Spinal cord (tissue), 10 donors: ENCODE measurements around the gene AJM1. TPM values are rescaled to one million over a fixed set of nuclear protein-coding genes. Genes with fewer than 3 reads are reported as not detected.
"Not testable (repeated sequence)": the region's sequence is repeated elsewhere in the genome, so short reads cannot be mapped to it uniquely, and the experiment has no call there.

Experiments
- DNase-seq, 6 donors: peaks; one replicate each; pipeline versions ENCODE4 v3.0.0 to v3.0.0-alpha.2; 2013 to 2015; ENCODE audit warnings: low spot score in 6 of 6, low read depth in 4 of 6
- H3K27ac ChIP-seq: one replicate; pipeline ENCODE4 v1.5.1; 2013; ENCODE audit warnings: low read depth, low read length, control low read depth
- H3K27me3 ChIP-seq: one replicate; pipeline ENCODE4 v1.6.1; 2013; ENCODE audit warnings: low read length; ENCODE audit not compliant: control insufficient read depth, insufficient read depth
- H3K36me3 ChIP-seq: one replicate; pipeline ENCODE4 v1.6.1; 2013; ENCODE audit warnings: low read length; ENCODE audit not compliant: control insufficient read depth, insufficient read depth
- H3K4me1 ChIP-seq: one replicate; pipeline ENCODE4 v1.6.1; 2013; ENCODE audit warnings: low read length; ENCODE audit not compliant: control insufficient read depth, insufficient read depth
- H3K4me3 ChIP-seq: one replicate; pipeline ENCODE4 v1.5.1; 2013; ENCODE audit warnings: low read depth, low read length, control low read depth
- H3K9me3 ChIP-seq: one replicate; pipeline ENCODE4 v1.6.1; 2013; ENCODE audit warnings: low read length; ENCODE audit not compliant: control insufficient read depth, insufficient read depth
- WGBS: methylation state at CpG from one replicate; pipeline ENCODE4 v1.1.5; 2013; ENCODE audit warnings: missing lambda C conversion rate; ENCODE audit not compliant: insufficient coverage; 5-methylcytosine and 5-hydroxymethylcytosine counted together
- long read RNA-seq, 4 donors: transcript quantifications; one replicate each; lab custom pipeline, GENCODE V29; 2026
- polyA plus RNA-seq, 2 donors: library from polyadenylated mRNA; unstranded; fragments of 120-200 nt; gene quantifications; one replicate each; pipeline ENCODE4 v1.2.1, GENCODE V29; 2013; ENCODE audit not compliant: insufficient read length in 2 of 2
- total RNA-seq, 2 donors: library from RNA; depleted of rRNA in 1 of 2; stranded (reverse); fragments of 120-200 nt in 1 of 2; fragments of >200 nt in 1 of 2; gene quantifications; one replicate each; pipeline versions ENCODE4 v1.2.3 to v1.2.4, GENCODE V29; 2013 to 2014
- donor health status: healthy.

The AJM1 gene
- total RNA-seq, result 1 to 10 TPM; 1.2 to 2.2 TPM
- 10 to 100 TPM; 19.3 to 20.5 TPM for polyA plus RNA-seq
- long read RNA-seq, donor 1, full-length matches to known transcripts, result 14 of 14 reads
- long read RNA-seq, donor 1, partial matches to known transcripts, result 0 of 14 reads
- long read RNA-seq, donor 1, other reads (novel, unspliced or antisense), result 0 of 14 reads
- long read RNA-seq, donor 2, full-length matches to known transcripts, result 10 of 10 reads
- long read RNA-seq, donor 2, partial matches to known transcripts, result 0 of 10 reads
- long read RNA-seq, donor 2, other reads (novel, unspliced or antisense), result 0 of 10 reads
- long read RNA-seq, donor 3, full-length matches to known transcripts, result 13 of 13 reads
- long read RNA-seq, donor 3, partial matches to known transcripts, result 0 of 13 reads
- long read RNA-seq, donor 3, other reads (novel, unspliced or antisense), result 0 of 13 reads
- long read RNA-seq, donor 4, full-length matches to known transcripts, result 8 of 8 reads
- long read RNA-seq, donor 4, partial matches to known transcripts, result 0 of 8 reads
- long read RNA-seq, donor 4, other reads (novel, unspliced or antisense), result 0 of 8 reads

DNA sequence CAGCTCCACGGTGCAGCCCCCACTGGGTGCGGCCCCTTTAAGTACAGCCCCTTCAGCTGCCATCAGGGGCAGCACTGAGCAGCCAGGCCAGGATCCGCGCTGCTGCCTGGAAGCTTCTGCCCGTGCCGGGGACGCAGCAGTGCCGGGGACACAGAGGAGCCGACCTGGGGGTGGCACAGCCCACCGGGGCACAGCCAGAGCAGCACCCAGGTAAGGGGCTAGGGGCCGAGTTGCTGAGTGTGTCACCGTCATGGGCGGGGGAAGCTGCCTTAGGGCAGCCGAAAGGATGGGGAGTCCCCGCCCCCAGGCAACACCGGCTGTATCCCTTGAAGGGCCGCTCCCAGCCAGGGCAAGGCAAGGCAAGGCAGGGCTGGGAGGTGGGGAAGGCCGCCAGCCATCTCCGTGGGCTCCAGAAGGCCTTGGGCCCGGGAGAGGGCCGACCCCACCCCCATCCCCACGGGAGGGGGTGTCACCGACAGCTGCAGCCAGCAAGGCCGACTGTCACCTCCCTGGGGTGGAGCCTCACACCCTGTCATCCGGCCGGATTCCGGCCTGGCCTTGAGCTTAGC, at the start of gene AJM1:
Gene AJM1 (plus strand): TSS at position 99 of the 569 bp plus-strand sequence. CDS start 1,937 bp downstream, outside the sequence.
- Histone ChIP-seq H3K4me3 (peak within 1 kb of the TSS; percentile 57), H3K4me1 (peaks cover 52% of the 10 kb centered on the region), H3K27ac (peak within 1 kb of the TSS; percentile 52), H3K36me3 (peaks cover 65% of the 10 kb centered on the region), H3K27me3 (peaks cover 28% of the 10 kb centered on the region)
- 0% methylated on average over 17 of the region's 27 CpGs for WGBS
- peak in 5 of 6 donors; percentile 69 to 95 (median 75) for DNase-seq
- not testable (repeated sequence) for H3K9me3 ChIP-seq

- 95% methylated on average over 12 of the region's 17 CpGs for WGBS
- Histone ChIP-seq H3K27ac (no peak overlapping the region), H3K27me3 (peaks cover 3% of the 10 kb centered on the region), H3K4me1 (peaks cover 48% of the 10 kb centered on the region), H3K36me3 (peaks cover 26% of the 10 kb centered on the region), H3K4me3 (no peak overlapping the region), H3K9me3 (no peaks in the 10 kb centered on the region)
- no peak for DNase-seq
Observed at GRCh38 chr9:136793086-136793946, 49.0 kb upstream of the AJM1 start.

- peaks cover 26% of the 10 kb centered on the region for H3K36me3 ChIP-seq
- WGBS, result 96% methylated on average over 11 of the region's 14 CpGs
- H3K4me1 ChIP-seq, result peaks cover 59% of the 10 kb centered on the region
Observed at GRCh38 chr9:136794281-136794999, 47.8 kb upstream of the AJM1 start.

DNA sequence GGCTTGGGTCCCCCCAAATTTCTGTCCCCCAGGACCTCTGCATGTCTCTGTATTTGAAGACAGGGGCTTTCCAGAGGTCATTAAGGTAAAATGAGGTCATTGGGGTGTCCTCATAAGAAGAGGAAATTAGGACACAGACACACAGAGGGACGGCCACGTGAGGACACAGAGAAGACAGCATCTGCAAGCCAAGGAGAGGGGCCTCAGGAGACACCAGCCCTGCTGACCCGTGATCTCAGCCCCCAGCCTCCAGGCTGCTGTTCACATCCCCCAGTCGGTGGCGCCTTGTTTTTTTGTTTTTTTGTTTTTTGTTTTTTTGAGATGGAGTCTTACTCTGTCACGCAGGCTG, 47.3 kb upstream of the AJM1 start:
- no peaks in the 10 kb centered on the region for H3K9me3 ChIP-seq
- DNase-seq, result no peak
- no peak overlapping the region for H3K27ac ChIP-seq
- H3K4me3 ChIP-seq, result no peak overlapping the region
- WGBS, result 73% methylated on average over 3 of the region's 6 CpGs
- peaks cover 26% of the 10 kb centered on the region for H3K36me3 ChIP-seq
- H3K4me1 ChIP-seq, result peaks cover 61% of the 10 kb centered on the region
- H3K27me3 ChIP-seq, result peaks cover 16% of the 10 kb centered on the region

More at GRCh38 chr9:136794281-136794999, 47.8 kb upstream of the AJM1 start:
- H3K4me3 ChIP-seq, result no peak overlapping the region
- peaks cover 11% of the 10 kb centered on the region for H3K27me3 ChIP-seq
- no peaks in the 10 kb centered on the region for H3K9me3 ChIP-seq
- DNase-seq, result no peak
- H3K27ac ChIP-seq, result no peak overlapping the region

DNA sequence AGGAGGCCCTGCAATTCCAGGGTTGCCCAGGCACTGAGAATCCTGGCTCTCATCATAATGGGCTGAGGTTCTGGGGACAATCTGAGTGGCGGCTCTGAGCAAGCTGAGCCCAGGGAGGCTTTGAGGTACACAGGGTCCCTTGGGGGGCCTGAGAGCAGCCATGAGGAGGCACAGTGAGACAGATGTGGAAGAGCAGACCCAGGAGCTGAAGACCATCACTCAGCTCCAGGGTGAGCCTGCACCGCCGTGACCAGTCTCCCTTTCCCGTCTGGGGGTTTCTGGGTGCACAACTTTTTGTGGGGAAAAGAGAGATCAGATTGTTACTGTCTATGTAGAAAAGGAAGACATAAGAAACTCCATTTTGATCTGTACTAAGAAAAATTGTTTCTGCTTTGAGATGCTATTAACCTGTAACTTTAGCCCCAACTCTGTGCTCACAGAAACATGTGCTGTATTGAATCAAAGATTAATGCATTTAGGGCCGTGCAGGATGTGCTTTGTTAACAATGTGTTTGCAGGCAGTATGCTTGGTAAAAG, 46.0 kb upstream of the AJM1 start, which contains the start of gene CCDC183:
Gene CCDC183 (plus strand): TSS at position 101 of the 537 bp plus-strand sequence. CDS start 60 bp downstream, at position 161.
- Histone ChIP-seq H3K36me3 (peaks cover 26% of the 10 kb centered on the region), H3K27me3 (peaks cover 24% of the 10 kb centered on the region), H3K4me1 (peaks cover 71% of the 10 kb centered on the region), H3K4me3 (no peak within 1 kb of the TSS), H3K27ac (peak within 1 kb of the TSS; percentile 33), H3K9me3 (no peaks in the 10 kb centered on the region)
- WGBS, result 42% methylated on average over 4 of the region's 5 CpGs
- DNase-seq, result no peak

DNA sequence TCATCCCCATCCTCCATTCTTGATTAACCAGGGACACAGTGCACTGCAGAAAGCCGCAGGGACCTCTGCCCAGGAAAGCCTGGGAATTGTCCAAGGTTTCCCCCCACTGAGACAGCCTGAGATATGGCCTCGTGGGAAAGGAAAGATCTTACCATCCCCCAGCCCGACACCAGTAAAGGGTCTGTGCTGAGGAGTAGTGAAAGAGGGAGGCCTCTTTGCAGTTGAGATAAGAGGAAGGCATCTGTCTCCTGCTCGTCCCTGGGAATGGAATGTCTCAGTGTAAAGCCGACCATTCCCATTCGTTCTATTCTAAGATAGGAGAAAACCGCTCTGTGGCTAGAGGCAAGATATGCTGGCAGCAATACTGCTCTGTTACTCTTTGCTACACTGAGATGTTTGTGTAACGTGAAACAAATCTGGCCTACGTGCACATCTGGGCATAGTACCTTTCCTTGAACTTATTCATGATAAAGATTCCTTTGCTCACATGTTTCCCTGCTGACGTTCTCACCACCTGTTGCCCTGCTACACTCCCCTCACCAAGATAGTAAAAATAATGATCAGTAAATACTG, 45.4 kb upstream of the AJM1 start:
- H3K4me1 ChIP-seq, result peaks cover 66% of the 10 kb centered on the region
- H3K27me3 ChIP-seq, result peaks cover 27% of the 10 kb centered on the region
- not testable (repeated sequence) for H3K4me3 ChIP-seq, H3K9me3 ChIP-seq, H3K27ac ChIP-seq
- H3K36me3 ChIP-seq, result peaks cover 26% of the 10 kb centered on the region
- WGBS, result 0% methylated on average over 1 of the region's 10 CpGs
- DNase-seq, result peak in 1 of 6 donors; percentile 60

GRCh38 chr9:136798708-136799078, 43.6 kb upstream of the AJM1 start:
- no peak overlapping the region for H3K4me3 ChIP-seq
- H3K36me3 ChIP-seq, result peaks cover 20% of the 10 kb centered on the region
- H3K4me1 ChIP-seq, result peaks cover 51% of the 10 kb centered on the region
- H3K9me3 ChIP-seq, result no peaks in the 10 kb centered on the region
- 96% methylated on average over 6 of the region's 6 CpGs for WGBS
- H3K27ac ChIP-seq, result no peak overlapping the region
- peaks cover 32% of the 10 kb centered on the region for H3K27me3 ChIP-seq
- DNase-seq, result no peak

DNA sequence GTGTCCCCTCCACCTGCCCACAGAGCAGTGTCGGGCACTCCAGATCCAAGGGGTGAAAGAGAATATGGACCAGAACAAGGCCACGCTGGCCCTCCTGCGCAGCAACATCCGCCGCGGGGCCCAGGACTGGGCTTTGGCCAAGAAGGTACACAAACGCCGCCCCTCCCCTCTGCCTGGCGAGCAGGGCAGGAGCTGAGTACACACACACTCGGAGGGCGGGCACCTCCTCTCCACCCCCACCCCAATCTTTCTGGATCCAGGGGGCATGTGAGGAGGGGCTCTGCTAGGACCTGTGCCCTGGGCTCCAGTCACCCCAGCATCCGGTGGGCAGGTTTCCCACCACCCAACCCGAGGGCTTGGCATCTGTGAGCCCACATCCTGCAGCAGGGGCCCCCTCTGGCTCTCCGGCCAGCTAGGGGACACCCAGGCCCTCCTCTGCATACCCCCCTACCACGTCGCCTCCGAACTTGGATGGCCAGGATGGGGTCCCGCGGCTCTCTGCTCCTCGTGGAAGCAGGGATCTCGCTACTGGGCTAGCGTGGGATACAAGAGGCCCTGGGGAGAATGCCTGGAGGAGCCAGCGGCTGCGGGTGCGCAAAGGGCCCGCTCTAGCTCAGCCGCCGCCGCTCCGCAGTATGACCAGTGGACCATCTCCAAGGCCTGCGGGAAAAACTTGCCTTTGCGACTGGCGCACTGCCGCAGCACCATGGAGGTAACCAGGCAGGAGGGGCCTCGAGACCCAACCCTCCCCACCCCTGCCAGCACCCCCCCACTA, 43.0 kb upstream of the AJM1 start:
- H3K27ac ChIP-seq, result no peak overlapping the region
- H3K36me3 ChIP-seq, result peaks cover 20% of the 10 kb centered on the region
- DNase-seq, result no peak
- H3K27me3 ChIP-seq, result peaks cover 32% of the 10 kb centered on the region
- peak overlapping the region; percentile 43 for H3K4me3 ChIP-seq
- H3K4me1 ChIP-seq, result peaks cover 50% of the 10 kb centered on the region
- no peaks in the 10 kb centered on the region for H3K9me3 ChIP-seq
- 34% methylated on average over 30 of the region's 35 CpGs for WGBS
